HG03139 (cell line): Measurements from ENCODE around the gene GBF1.
"Not testable (repeated sequence)": the region's sequence is repeated elsewhere in the genome, so short reads cannot be mapped to it uniquely, and the experiment has no call there.

ENCODE experiments used
- ATAC-seq: cut with Tn5 transposase; IDR thresholded peaks from one replicate; pipeline ENCODE4 v1.9.1; 2021; ENCODE audit not compliant: unreplicated experiment

Gene GBF1

GRCh38 chr10:102268375-102268888 lies 23.1 kb downstream of the GBF1 start:
- no peak for ATAC-seq

- ATAC-seq = no peak
Measured at GRCh38 chr10:102269017-102269416, 23.7 kb downstream of the GBF1 start.

- ATAC-seq = no peak
Measured at GRCh38 chr10:102274062-102274461, 28.7 kb downstream of the GBF1 start.

- no peak for ATAC-seq
Measured at GRCh38 chr10:102275343-102275742, 30.0 kb downstream of the GBF1 start.

GRCh38 chr10:102279104-102279503 lies 33.8 kb downstream of the GBF1 start:
- no peak for ATAC-seq

GRCh38 chr10:102280397-102281101 lies 35.2 kb downstream of the GBF1 start:
- ATAC-seq = no peak

GRCh38 chr10:102281102-102281487 lies 35.8 kb downstream of the GBF1 start:
- ATAC-seq = no peak

GRCh38 chr10:102283488-102283887 lies 38.2 kb downstream of the GBF1 start:
- no peak for ATAC-seq

- ATAC-seq = no peak
Measured at GRCh38 chr10:102283890-102284289, 38.6 kb downstream of the GBF1 start.

- ATAC-seq = no peak
Measured at GRCh38 chr10:102284531-102284930, 39.2 kb downstream of the GBF1 start.

- no peak for ATAC-seq
Measured at GRCh38 chr10:102285133-102285532, 39.8 kb downstream of the GBF1 start.

GRCh38 chr10:102286216-102286615 lies 40.9 kb downstream of the GBF1 start:
- ATAC-seq = no peak

- ATAC-seq = no peak
Measured at GRCh38 chr10:102287538-102287937, 42.2 kb downstream of the GBF1 start.

- no peak for ATAC-seq
Measured at GRCh38 chr10:102287991-102288390, 42.7 kb downstream of the GBF1 start.

GRCh38 chr10:102289356-102289755 lies 44.0 kb downstream of the GBF1 start:
- ATAC-seq = no peak

- ATAC-seq = no peak
Measured at GRCh38 chr10:102289840-102290239, 44.5 kb downstream of the GBF1 start.

GRCh38 chr10:102291221-102291905 lies 46.0 kb downstream of the GBF1 start:
- ATAC-seq = no peak

- ATAC-seq = no peak
Measured at GRCh38 chr10:102297101-102297500, 51.8 kb downstream of the GBF1 start.

GRCh38 chr10:102298899-102299298 lies 53.6 kb downstream of the GBF1 start:
- no peak for ATAC-seq

- no peak for ATAC-seq
Measured at GRCh38 chr10:102299873-102300272, 54.5 kb downstream of the GBF1 start.

- ATAC-seq = no peak
Measured at GRCh38 chr10:102300278-102300843, 55.0 kb downstream of the GBF1 start.

GRCh38 chr10:102300912-102301311 lies 55.6 kb downstream of the GBF1 start:
- ATAC-seq = not testable (repeated sequence)
